B cell (primary cell): ENCODE results near the gene SAMD4A. TPM values are rescaled to one million over a fixed set of nuclear protein-coding genes. Genes with fewer than 3 reads are reported as not detected.

Experiments used
- ATAC-seq: fragments of 200-7000 bp; cut with Tn5 transposase; one replicate; pipeline ENCODE4 v1.10.0; 2021; ENCODE audit warnings: low read depth, mild to moderate bottlenecking, moderate number of reproducible peaks, moderate library complexity
- CTCF ChIA-PET: fragments of 350-600 bp; sonication (Branson Sonifier 250); formaldehyde crosslinking; loops from one replicate; lab custom pipeline; 2021; ENCODE audit warnings: antibody characterized with exemption, inconsistent platforms; lab: Charles Lee
- POLR2A ChIA-PET: fragments of 350-600 bp; sonication (Branson Sonifier 250); formaldehyde crosslinking; loops from one replicate; lab custom pipeline; 2021; ENCODE audit warnings: antibody characterized with exemption; lab: Charles Lee
- DNase-seq: peaks from one replicate; pipeline ENCODE4 v3.0.0; 2013
- H2AFZ ChIP-seq: 2 replicates; pipeline ENCODE4 v1.6.1; 2012; ENCODE audit warnings: mild to moderate bottlenecking, low read depth, low read length; ENCODE audit not compliant: insufficient read depth, poor library complexity, severe bottlenecking
- H3K27ac ChIP-seq, 2 donors: 1 replicate in 1 of 2; 2 replicates in 1 of 2; pipeline ENCODE4 v1.5.1; 2012 to 2013; ENCODE audit warnings: low read length in 2 of 2, mild to moderate bottlenecking in 2 of 2, moderate library complexity in 1 of 2
- H3K27me3 ChIP-seq, 4 experiments: fragments of 200-600 bp in 1 of 4; sonication (generic) in 1 of 4; replicated peaks in 1 of 4; 1 replicate in 2 of 4; 2 replicates in 2 of 4; pipeline versions ENCODE4 v1.6.1 to v1.7.0; 2013 to 2016; ENCODE audit warnings: low read length in 3 of 4, mild to moderate bottlenecking in 2 of 4, mixed read lengths in 1 of 4, moderate library complexity in 1 of 4; ENCODE audit not compliant: insufficient read depth in 4 of 4, control insufficient read depth in 3 of 4; ENCODE audit errors: control extremely low read depth in 1 of 4
- H3K36me3 ChIP-seq, 2 experiments: replicated peaks in 1 of 2; 1 replicate in 1 of 2; 2 replicates in 1 of 2; pipeline versions ENCODE4 v1.6.1 to v1.7.1; 2013; ENCODE audit warnings: low read length in 1 of 2; ENCODE audit not compliant: insufficient read depth in 2 of 2, control insufficient read depth in 1 of 2; ENCODE audit errors: control extremely low read depth in 1 of 2, extremely low read depth in 1 of 2
- H3K4me1 ChIP-seq, 2 donors: fragments of 200-600 bp in 1 of 2; sonication (generic) in 1 of 2; 1 replicate in 1 of 2; 2 replicates in 1 of 2; pipeline versions ENCODE4 v1.5.1 to v1.6.1; 2013 to 2017; ENCODE audit warnings: low read length in 2 of 2; ENCODE audit not compliant: control insufficient read depth in 2 of 2, insufficient read depth in 2 of 2
- H3K4me2 ChIP-seq: replicated peaks from 2 replicates; pipeline ENCODE3; 2012; ENCODE audit warnings: mild to moderate bottlenecking, low read depth, low read length; ENCODE audit not compliant: poor library complexity, severe bottlenecking
- H3K4me3 ChIP-seq, 5 experiments: fragments of 200-600 bp in 1 of 5; sonication (generic) in 1 of 5; 1 replicate in 3 of 5; 2 replicates in 2 of 5; pipeline versions ENCODE4 v1.5.1 to v1.7.0; 2011 to 2016; ENCODE audit warnings: low read length in 4 of 5, mild to moderate bottlenecking in 4 of 5, low read depth in 2 of 5, control low read depth in 1 of 5, moderate library complexity in 1 of 5; ENCODE audit not compliant: insufficient read depth in 1 of 5; ENCODE audit errors: control extremely low read depth in 1 of 5, extremely low read depth in 1 of 5
- H3K79me2 ChIP-seq: fragments of 200-600 bp; sonication (generic); one replicate; pipeline ENCODE4 v1.6.0; 2016; ENCODE audit warnings: low read length; ENCODE audit not compliant: control insufficient read depth, insufficient read depth
- H3K9ac ChIP-seq: fragments of 200-600 bp; sonication (generic); 2 replicates; pipeline ENCODE4 v1.6.1; 2017; ENCODE audit warnings: mild to moderate bottlenecking, low read length, moderate library complexity
- H3K9me3 ChIP-seq, 3 donors: one replicate each; pipeline versions ENCODE4 v1.6.1 to v1.7.1; 2013; ENCODE audit warnings: low read length in 2 of 3; ENCODE audit not compliant: control insufficient read depth in 2 of 3, insufficient read depth in 1 of 3; ENCODE audit errors: control extremely low read depth in 1 of 3
- H4K20me1 ChIP-seq: 2 replicates; pipeline ENCODE4 v1.6.0; 2012; ENCODE audit warnings: mild to moderate bottlenecking, low read length; ENCODE audit not compliant: insufficient read depth, control insufficient read depth, poor library complexity, severe bottlenecking
- H3K27ac Mint-ChIP-seq: one replicate; pipeline ENCODE4 v1.8.0; 2021; ENCODE audit warnings: mixed read lengths
- H3K27me3 Mint-ChIP-seq: one replicate; pipeline ENCODE4 v1.8.0; 2021; ENCODE audit warnings: mixed read lengths
- H3K4me1 Mint-ChIP-seq: one replicate; pipeline ENCODE4 v1.8.0; 2021; ENCODE audit warnings: mixed read lengths
- H3K4me3 Mint-ChIP-seq: one replicate; pipeline ENCODE4 v1.8.0; 2021; ENCODE audit warnings: mixed read lengths
- H3K9me3 Mint-ChIP-seq: one replicate; pipeline ENCODE4 v1.8.0; 2022; ENCODE audit warnings: mixed read lengths; ENCODE audit not compliant: insufficient read depth
- EZH2 ChIP-seq: IDR thresholded peaks from 2 replicates; pipeline ENCODE4 v1.6.1; 2012; ENCODE audit warnings: borderline replicate concordance, low read depth, mild to moderate bottlenecking, moderate library complexity, low read length; ENCODE audit not compliant: insufficient read depth, poor library complexity, severe bottlenecking
- WGBS: methylation state at CpG from one replicate; pipeline ENCODE4 v1.1.5; 2013; ENCODE audit warnings: missing lambda C conversion rate; ENCODE audit not compliant: insufficient coverage; 5-methylcytosine and 5-hydroxymethylcytosine counted together
- intact Hi-C: fragments of 100-400 bp; cut with micrococcal nuclease; formaldehyde crosslinking; loops from one replicate; pipeline ENCODE4 v1.10.0; 2022
- polyA plus RNA-seq: library from polyadenylated mRNA; depleted of rRNA; stranded (reverse); fragments of >200 nt; gene quantifications from 2 replicates; pipeline ENCODE4 v1.2.3, GENCODE V29; 2012
- total RNA-seq, 2 donors: library from RNA; stranded (reverse); fragments of 120-200 nt in 1 of 2; gene quantifications; 1 replicate in 1 of 2; 2 replicates in 1 of 2; pipeline versions ENCODE4 v1.2.3 to v1.2.4, GENCODE V29; 2013 to 2022
- TF ChIP-seq, protein P1 (sequence below): fragments of 200-600 bp; IDR thresholded peaks from one replicate; pipeline ENCODE4 v1.8.0; 2022; ENCODE audit warnings: antibody characterized with exemption, mild to moderate bottlenecking

The SAMD4A gene
- total and polyA plus RNA-seq, 2 donors (not counting 1 experiment from before 2014, with no cell fraction given), result 5.7 to 13.7 TPM

DNA sequence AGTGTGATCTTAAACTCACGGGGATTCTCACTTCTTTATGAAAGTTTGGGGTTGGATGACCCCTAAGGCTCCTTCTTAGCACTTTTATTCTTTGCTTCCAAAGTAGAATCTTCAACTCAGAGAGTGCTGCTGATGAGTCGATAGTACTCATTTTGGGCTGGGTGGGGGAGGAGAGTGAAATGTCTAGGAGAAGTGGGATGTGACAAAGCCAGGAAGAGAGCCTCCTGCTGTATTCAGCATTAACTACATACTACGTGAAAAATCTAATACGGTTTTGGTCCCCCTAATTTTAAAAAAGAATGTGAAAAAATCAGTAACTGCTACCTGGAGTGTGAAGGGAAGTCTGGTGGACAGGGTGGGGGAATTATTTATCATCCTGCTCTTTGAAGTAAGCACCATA is 148.3 kb downstream of the SAMD4A start:
- WGBS, result no CpG with 5 or more reads among the region's 4 CpGs
- ATAC-seq (no peak), DNase-seq (no peak)
- ChIA-PET POLR2A (no interaction called here), CTCF (no interaction called here)
- intact Hi-C loops, result no loop called here
- Histone ChIP-seq H3K4me3 (no peak overlapping the region), H3K4me1 (peaks cover 23 to 37% of the 10 kb centered on the region in 2 donors), H3K79me2 (peaks cover 62% of the 10 kb centered on the region), H3K9me3 (no peaks in the 10 kb centered on the region), H3K27ac (no peak overlapping the region), H3K36me3 (no peaks in the 10 kb centered on the region), H2AFZ (no peak overlapping the region), H4K20me1 (no peaks in the 10 kb centered on the region), H3K4me2 (no peak overlapping the region), H3K27me3 (no peaks in the 10 kb centered on the region), H3K9ac (no peak overlapping the region)
- Mint-ChIP-seq H3K27me3 (no peaks in the 10 kb centered on the region), H3K4me1 (peaks cover 29% of the 10 kb centered on the region), H3K9me3 (no peaks in the 10 kb centered on the region), H3K27ac (no peak overlapping the region), H3K4me3 (no peak overlapping the region)
- no peak for TF ChIP-seq EZH2
- TF ChIP-seq, protein P1, sequence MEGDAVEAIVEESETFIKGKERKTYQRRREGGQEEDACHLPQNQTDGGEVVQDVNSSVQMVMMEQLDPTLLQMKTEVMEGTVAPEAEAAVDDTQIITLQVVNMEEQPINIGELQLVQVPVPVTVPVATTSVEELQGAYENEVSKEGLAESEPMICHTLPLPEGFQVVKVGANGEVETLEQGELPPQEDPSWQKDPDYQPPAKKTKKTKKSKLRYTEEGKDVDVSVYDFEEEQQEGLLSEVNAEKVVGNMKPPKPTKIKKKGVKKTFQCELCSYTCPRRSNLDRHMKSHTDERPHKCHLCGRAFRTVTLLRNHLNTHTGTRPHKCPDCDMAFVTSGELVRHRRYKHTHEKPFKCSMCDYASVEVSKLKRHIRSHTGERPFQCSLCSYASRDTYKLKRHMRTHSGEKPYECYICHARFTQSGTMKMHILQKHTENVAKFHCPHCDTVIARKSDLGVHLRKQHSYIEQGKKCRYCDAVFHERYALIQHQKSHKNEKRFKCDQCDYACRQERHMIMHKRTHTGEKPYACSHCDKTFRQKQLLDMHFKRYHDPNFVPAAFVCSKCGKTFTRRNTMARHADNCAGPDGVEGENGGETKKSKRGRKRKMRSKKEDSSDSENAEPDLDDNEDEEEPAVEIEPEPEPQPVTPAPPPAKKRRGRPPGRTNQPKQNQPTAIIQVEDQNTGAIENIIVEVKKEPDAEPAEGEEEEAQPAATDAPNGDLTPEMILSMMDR, result no peak

DNA sequence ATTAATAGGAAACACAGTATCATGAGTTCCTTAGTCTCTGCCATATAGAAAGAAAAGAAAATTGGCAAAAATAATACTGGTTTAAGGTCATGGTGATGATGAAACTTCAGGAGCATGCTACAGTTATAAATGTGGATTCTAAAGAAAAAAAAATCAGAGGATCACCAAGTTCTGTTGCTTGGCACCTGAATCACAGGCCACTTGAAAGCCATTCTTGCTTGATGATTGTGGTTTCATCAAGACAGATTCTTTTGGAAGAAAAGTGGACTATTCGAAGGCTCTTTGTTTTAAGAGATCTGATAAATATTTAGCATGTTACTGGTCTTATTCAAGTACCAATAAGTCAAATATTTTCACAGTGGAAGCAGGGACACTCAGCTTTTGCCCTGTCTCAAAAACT is 148.9 kb downstream of the SAMD4A start:
- no peak overlapping the region for H3K9ac ChIP-seq
- H3K4me2 ChIP-seq, result no peak overlapping the region
- Mint-ChIP-seq H3K4me3 (no peak overlapping the region), H3K27ac (no peak overlapping the region), H3K27me3 (no peaks in the 10 kb centered on the region), H3K9me3 (no peaks in the 10 kb centered on the region), H3K4me1 (peaks cover 27% of the 10 kb centered on the region)
- WGBS, result no CpG with 5 or more reads among the region's 1 CpG
- peaks cover 67% of the 10 kb centered on the region for H3K79me2 ChIP-seq
- intact Hi-C loops, result no loop called here
- no peak overlapping the region for H2AFZ ChIP-seq
- H3K36me3 ChIP-seq, result no peaks in the 10 kb centered on the region
- peaks cover 23 to 34% of the 10 kb centered on the region in 2 donors for H3K4me1 ChIP-seq
- H3K4me3 ChIP-seq, result no peak overlapping the region
- no peak for DNase-seq
- H3K27me3 ChIP-seq, result no peaks in the 10 kb centered on the region
- no peak for TF ChIP-seq EZH2
- TF ChIP-seq, protein P1, result no peak
- POLR2A ChIA-PET, result no interaction called here
- CTCF ChIA-PET, result no interaction called here
- no peaks in the 10 kb centered on the region for H3K9me3 ChIP-seq
- H3K27ac ChIP-seq, result no peak overlapping the region
- H4K20me1 ChIP-seq, result no peaks in the 10 kb centered on the region
- no peak for ATAC-seq
